ENCODE data around the gene AKT1.

The AKT1 gene

GRCh38 chr14:104788161-104788818 is 7.3 kb downstream of the AKT1 start:
- Histone ChIP-seq H3K4me2 (ENCODE audit: low read length) (no peak overlapping the region), H3K27ac (ENCODE audit: low read depth, low read length) (no peak overlapping the region), H4K20me1 (ENCODE audit: control insufficient read depth, insufficient read depth, low read depth, low read length) (no peaks in the 10 kb centered on the region), H3K27me3 (ENCODE audit: control insufficient read depth, low read length) (no peaks in the 10 kb centered on the region), H3K9me2 (replicated peaks; ENCODE audit: control insufficient read depth, low read length) (no peaks in the 10 kb centered on the region), H3K4me1 (ENCODE audit: control insufficient read depth, low read length) (no peaks in the 10 kb centered on the region), H3K79me2 (ENCODE audit: control insufficient read depth, low read length) (peaks cover 52% of the 10 kb centered on the region), H3K9me3 (ENCODE audit: control insufficient read depth, insufficient read depth, low read length) (no peaks in the 10 kb centered on the region), H3K4me3 (ENCODE audit: low read length) (no peak overlapping the region), H3F3A (ENCODE audit: control insufficient read depth, insufficient read depth) (no peaks in the 10 kb centered on the region), H3K36me3 (ENCODE audit: control insufficient read depth, low read length) (peaks cover 41% of the 10 kb centered on the region)
- TF ChIP-seq CTCF (IDR thresholded peaks at IDR 0.05; ENCODE audit: low read depth, low read length, poor library complexity, severe bottlenecking) (no peak), EZH2phosphoT487 (IDR thresholded peaks at IDR 0.05; ENCODE audit: borderline replicate concordance, low read length) (no peak)

- Histone ChIP-seq H3F3A (ENCODE audit: control insufficient read depth, insufficient read depth) (no peaks in the 10 kb centered on the region), H3K27ac (ENCODE audit: low read depth, low read length) (no peak overlapping the region), H3K4me2 (ENCODE audit: low read length) (no peak overlapping the region), H3K9me2 (replicated peaks; ENCODE audit: control insufficient read depth, low read length) (no peaks in the 10 kb centered on the region), H3K9me3 (ENCODE audit: control insufficient read depth, insufficient read depth, low read length) (no peaks in the 10 kb centered on the region), H3K79me2 (ENCODE audit: control insufficient read depth, low read length) (peaks cover 46% of the 10 kb centered on the region), H3K4me1 (ENCODE audit: control insufficient read depth, low read length) (no peaks in the 10 kb centered on the region), H3K36me3 (ENCODE audit: control insufficient read depth, low read length) (peaks cover 41% of the 10 kb centered on the region), H3K4me3 (ENCODE audit: low read length) (no peak overlapping the region), H3K27me3 (ENCODE audit: control insufficient read depth, low read length) (no peaks in the 10 kb centered on the region), H4K20me1 (ENCODE audit: control insufficient read depth, insufficient read depth, low read depth, low read length) (no peaks in the 10 kb centered on the region)
- TF ChIP-seq EZH2phosphoT487 (IDR thresholded peaks at IDR 0.05; ENCODE audit: borderline replicate concordance, low read length) (no peak), CTCF (IDR thresholded peaks at IDR 0.05; ENCODE audit: low read depth, low read length, poor library complexity, severe bottlenecking) (no peak)
Observed at GRCh38 chr14:104787736-104788135, 7.8 kb downstream of the AKT1 start.

GRCh38 chr14:104786726-104787675 is 8.5 kb downstream of the AKT1 start:
- Histone ChIP-seq H3K27ac (ENCODE audit: low read depth, low read length) (no peak overlapping the region), H3K4me3 (ENCODE audit: low read length) (no peak overlapping the region), H3F3A (ENCODE audit: control insufficient read depth, insufficient read depth) (no peaks in the 10 kb centered on the region), H3K9me2 (replicated peaks; ENCODE audit: control insufficient read depth, low read length) (no peaks in the 10 kb centered on the region), H3K27me3 (ENCODE audit: control insufficient read depth, low read length) (no peaks in the 10 kb centered on the region), H3K4me1 (ENCODE audit: control insufficient read depth, low read length) (no peaks in the 10 kb centered on the region), H3K36me3 (ENCODE audit: control insufficient read depth, low read length) (peaks cover 35% of the 10 kb centered on the region), H3K9me3 (ENCODE audit: control insufficient read depth, insufficient read depth, low read length) (no peaks in the 10 kb centered on the region), H3K4me2 (ENCODE audit: low read length) (no peak overlapping the region), H4K20me1 (ENCODE audit: control insufficient read depth, insufficient read depth, low read depth, low read length) (no peaks in the 10 kb centered on the region), H3K79me2 (ENCODE audit: control insufficient read depth, low read length) (peaks cover 39% of the 10 kb centered on the region)
- no peak for TF ChIP-seq CTCF (IDR thresholded peaks at IDR 0.05; ENCODE audit: low read depth, low read length, poor library complexity, severe bottlenecking)
- TF ChIP-seq EZH2phosphoT487 (IDR thresholded peaks at IDR 0.05; ENCODE audit: borderline replicate concordance, low read length), result no peak

Data from DOHH2 (cell line).